Measurements from ENCODE around the gene PACC1. TPM values are rescaled to one million over a fixed set of nuclear protein-coding genes. Genes with fewer than 3 reads are reported as not detected.

Gene PACC1
- 1.2 TPM for total RNA-seq

DNA sequence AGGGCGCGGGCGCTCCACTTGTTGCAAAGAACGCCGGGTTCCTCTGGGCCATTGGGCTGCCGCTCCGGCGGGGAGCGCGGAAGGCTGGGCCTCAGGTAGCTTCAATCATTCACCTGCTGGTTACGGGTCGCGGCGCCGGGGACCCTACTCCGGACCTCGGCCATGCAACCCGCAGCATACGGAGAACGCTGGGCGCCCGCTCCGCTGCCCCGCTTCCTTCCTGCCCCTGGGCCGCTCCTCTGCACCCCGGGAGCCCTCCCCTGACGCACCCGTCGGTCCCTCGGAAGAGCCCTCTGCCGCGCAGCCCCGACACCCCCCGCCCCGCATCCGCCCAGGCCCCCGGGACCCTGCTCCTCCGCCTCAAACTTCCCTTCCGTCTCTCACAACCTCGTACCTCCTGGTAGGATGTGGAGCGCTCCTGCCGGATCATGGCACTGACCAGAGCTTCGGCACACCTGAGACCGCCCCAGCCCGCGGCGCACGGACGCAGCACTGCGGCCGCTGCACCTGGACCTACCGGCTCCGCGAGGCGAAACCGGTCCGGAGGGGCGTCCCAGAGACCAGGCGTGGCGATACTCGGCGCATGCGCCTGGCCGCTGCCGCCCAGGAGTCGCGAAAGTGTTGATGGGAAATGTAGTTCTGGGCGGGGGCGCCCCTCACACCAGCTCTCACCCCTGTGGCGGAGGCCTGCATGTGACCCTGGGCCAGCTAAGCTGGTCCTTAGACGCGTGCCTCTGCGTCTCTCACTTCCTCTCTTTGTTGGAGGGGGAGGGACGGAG is at the start of gene PACC1:
Gene PACC1 (minus strand): TSS at position 559 of the 779 bp plus-strand sequence. CDS start 129 bp downstream, at position 430.
- DNase-seq (ENCODE audit: low spot score) (peak; percentile 89), ATAC-seq (peak; percentile 97)

DNA sequence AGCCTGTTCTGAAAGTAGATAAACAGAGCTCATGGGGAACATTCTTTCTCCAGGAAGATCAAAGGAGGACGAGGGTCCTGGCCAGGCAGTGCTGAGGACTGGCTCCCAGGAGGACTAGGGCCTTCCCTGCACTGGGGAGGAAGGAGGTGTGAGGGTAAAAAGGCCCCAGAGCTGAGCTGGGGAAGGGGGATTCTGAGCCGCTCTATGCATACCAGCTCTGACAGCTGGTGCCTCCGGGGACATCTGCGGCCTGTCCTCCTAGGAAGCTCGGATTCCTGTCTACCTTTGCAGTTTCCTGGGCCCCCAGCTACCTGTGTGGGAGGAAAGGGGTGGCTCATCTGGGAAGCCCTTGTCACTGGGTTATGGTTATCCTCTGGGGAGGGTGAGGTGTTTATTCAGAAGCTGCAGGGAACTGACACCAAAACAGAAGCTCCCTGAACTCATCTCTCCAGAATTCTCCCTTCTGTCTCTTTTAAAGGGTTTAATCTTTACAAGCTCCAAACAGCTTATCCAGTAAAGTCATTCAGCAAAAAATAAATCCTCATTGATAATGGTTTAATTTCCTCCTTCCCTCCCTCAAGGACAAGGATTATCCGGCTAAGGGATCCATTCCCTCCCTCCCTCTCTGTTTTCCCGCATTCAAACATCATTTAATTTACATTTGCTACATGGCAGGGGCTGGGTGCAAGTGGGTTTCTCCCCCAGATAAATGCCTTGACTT is 49.0 kb upstream of the PACC1 start:
- ATAC-seq: no peak

DNA sequence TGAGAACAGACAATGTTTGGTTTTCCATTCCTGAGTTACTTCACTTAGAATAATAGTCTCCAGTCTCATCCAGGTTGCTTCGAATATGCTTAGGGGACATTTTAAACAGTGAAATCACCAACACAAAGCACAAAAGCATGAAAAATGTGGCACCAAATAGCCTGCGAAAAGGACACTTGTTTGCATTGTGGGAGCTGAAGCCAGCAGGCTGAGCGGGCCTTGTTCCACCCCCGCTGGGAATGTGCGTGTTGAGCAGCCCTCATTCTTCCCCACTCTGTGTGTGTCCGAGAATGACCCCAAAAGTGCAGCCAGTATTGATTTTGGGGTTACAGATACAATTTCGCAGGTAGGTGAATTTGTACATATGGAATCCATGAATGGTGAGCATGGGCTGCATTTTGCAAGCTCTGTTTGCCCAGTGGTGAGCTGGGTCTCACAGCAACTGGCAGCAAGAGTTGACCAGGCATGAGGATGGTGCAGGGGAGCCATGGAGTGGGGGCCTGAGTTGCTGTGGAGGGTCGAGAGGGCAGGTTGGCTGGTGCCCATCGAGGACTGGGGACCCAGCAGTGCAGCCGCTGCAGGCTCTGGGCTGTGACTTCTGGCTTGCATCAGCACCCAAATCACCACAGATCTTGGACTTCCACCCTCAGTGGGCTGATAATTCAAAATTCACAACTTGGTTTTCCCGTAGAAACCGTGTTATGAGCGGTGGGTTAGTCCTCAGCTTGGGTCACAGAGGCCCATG is 47.4 kb upstream of the PACC1 start:
- no peak for DNase-seq (ENCODE audit: low spot score)
- no peak for ATAC-seq

More for the DNA sequence above, 49.0 kb upstream of the PACC1 start:
- no peak for DNase-seq (ENCODE audit: low spot score)

DNA sequence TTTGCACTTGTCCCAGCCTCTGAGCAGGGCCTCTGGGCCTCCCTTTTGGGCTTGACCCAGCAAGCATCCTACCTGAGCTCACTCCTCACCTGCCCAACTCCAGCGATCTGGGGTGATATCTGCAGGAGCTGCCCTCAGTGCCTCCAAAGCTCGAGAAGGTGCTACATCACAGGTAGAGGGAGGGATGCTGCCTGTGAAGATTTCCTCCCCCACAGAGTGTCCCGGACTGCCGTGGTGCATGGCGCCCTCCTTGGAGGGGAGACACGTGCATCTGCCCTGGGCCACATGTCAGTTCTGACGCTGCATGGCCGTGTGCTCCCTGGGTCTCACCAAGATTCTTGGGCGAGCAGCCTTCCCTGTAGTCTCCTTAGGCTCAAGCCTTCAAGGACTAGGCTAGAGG is 45.7 kb upstream of the PACC1 start:
- ATAC-seq (no peak), DNase-seq (ENCODE audit: low spot score) (no peak)

DNA sequence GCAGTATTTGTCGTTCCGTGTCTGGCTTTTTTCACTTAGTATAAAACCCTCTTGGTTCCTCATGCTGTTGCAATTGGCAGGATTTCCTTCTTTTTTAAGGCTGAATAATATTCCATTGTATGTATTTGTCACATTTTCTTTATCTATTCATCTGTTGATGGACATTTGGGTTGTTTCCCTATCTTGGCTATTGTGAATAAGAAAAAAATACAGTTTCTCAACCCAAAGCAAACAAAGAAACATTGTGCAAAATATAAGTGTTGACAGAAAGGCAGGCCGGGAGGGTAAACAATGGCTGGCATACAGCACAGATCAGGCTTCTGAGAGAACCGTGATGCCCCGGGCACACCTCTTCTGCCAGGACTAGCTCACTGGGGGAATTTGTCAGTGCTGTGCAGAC is 45.0 kb upstream of the PACC1 start:
- DNase-seq (ENCODE audit: low spot score) (no peak), ATAC-seq (no peak)

DNA sequence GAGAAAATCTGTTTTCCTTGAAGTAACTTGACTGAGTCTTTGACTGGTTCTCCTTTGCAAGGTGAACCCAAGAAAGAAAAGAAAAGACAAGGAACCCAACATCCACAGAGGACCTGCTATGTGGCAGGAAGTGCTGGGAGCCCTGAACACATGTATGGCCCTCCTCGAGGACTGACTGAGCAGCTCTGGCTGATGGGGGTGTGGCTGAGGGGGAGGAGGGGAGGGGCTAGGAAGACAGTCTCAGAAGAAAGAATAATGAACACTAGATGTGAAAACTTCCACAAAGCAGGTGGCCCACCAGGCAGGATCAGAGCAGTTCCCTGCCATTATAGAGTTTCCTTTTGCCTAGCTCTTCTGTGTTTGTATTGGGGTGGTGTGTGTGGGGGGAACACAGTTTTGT is 44.1 kb upstream of the PACC1 start:
- DNase-seq (ENCODE audit: low spot score): no peak
- ATAC-seq: no peak

DNA sequence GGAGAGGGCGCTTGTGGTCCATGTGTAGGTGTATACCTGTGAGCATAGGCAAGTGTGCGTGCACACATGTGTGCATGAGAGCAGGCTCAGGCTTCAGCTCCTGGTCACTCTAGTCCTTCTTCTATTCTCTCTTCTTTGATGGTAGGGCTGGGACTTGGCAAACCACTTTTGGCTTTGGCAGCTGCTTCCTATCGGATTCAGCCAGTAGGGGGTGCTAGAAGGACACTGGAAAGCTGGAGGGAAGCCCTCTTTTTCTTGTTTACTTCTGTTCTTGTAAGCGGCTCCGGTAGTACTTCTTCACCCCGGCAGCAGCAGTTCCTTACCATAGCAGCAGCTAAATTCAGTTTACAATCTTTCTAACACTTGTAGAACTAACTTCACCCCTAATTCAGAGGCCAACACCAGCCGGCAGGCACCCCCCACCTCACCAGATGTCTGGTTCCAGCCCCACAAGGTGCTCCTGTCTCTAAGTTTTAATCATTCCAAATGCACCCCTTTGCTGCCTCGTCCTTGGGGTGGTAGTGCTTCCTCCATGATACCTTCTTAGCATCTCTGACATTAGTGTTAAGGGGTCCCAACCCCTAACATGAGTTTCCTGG is 43.2 kb upstream of the PACC1 start:
- DNase-seq (ENCODE audit: low spot score) (no peak), ATAC-seq (peak; percentile 24)

DNA sequence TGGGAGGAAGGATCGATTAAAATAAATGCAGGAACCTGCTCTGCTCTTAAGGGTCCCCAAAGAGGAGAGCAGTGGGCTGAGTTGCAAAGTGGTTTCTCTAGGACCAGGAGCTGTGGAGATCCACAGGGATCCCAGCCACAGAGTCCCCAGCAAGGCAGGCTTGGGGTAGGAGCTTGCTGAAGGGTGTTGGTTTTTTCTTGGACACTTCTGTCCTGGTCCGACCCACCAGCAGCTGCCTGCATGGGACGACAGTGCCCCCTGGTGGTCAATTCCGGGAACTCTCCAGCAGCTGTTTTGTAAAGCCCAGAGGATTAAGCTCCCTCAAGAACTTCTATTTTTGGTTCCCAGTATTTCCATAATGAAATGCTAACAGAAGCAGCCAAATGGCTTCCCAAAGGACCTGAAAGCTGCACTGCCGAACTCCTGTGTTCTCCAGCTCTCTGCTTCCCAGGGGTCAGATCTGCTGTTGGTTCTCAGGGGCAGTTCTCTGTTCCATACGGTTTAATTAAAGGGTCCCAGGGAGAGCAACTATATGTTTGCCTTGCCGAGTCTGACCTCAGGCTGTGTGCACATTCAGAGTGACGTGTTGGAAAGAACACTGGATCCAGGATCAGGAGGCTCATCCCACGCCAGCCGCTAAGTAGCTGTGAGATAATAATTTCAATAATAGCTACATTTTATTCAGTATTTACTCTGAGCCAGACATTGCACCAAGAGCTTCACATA is 41.3 kb upstream of the PACC1 start:
- ATAC-seq (peak; percentile 96), DNase-seq (ENCODE audit: low spot score) (peak; percentile 85)

DNA sequence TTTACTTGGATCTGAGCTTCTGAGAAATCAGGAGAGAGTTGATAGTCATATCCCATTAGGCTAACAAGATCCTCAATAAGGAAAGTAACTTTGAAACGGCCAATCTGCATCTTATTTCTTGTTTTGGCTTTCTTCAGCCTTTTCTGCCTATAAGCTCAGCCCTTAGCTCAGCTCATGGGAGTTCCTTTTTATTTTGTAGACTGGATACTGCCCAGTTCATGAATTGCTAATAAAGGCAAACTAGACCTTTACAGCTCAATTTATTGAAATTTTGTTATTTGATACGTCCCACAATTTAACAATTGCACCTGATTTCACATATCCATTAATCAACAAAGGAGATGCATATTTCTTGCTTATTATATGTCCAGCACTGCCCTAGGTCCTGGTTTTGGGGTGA is 40.7 kb upstream of the PACC1 start:
- ATAC-seq (no peak), DNase-seq (ENCODE audit: low spot score) (no peak)

DNA sequence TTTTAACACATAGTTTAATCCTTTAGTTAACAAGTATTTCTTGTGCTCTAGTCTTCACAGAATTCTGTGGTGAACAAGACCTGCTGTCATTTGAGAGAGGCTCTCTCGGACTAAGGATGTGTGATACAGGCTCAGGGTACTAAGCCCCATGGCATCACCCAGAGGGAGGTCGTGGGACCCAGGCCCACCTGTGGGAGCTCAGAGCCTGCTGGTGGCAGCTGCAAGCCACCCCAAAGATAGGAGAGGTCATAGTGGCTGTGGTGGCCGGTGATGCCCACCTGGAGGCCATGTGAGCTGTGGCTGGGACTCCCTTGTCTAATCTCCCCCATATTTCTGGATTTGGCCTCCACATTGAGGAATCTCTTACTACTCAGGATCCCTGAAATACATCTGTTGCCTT is 40.1 kb upstream of the PACC1 start:
- no peak for ATAC-seq
- DNase-seq (ENCODE audit: low spot score): no peak

DNA sequence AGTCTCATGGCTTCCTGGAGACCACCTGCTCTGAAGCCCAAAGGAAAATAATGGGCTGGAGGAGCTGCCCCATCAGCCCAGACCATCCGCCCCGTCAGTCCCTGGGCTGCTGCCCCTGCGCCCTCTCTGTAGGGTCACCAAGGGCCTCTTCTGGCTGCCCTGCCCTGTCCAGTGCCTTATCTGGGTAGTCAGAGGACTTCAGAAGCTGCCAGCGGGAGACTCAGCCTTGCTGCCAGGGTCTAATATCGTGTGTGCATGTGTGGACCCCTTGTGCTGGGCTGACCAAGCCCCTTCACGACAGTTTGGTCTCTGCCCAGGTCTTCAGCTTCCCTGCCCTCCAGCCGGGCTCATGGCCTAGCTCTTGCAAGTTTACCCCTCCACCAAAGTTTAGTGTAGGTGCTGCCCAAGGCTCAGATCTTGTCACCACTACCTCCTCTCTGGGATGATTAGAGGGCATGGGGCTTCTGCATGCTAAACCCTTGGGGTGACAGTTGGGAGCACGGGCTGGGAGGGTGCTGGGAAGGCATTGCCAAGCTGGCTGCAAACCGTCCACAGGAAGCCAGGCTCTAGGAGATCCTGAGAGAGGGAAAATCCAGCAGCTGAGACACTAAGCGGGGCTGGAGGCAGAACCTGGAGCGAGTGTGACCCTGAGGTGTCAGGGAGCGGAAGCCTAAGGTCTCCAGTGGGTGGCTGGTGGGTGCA is 38.6 kb upstream of the PACC1 start:
- ATAC-seq: no peak
- DNase-seq (ENCODE audit: low spot score): no peak

DNA sequence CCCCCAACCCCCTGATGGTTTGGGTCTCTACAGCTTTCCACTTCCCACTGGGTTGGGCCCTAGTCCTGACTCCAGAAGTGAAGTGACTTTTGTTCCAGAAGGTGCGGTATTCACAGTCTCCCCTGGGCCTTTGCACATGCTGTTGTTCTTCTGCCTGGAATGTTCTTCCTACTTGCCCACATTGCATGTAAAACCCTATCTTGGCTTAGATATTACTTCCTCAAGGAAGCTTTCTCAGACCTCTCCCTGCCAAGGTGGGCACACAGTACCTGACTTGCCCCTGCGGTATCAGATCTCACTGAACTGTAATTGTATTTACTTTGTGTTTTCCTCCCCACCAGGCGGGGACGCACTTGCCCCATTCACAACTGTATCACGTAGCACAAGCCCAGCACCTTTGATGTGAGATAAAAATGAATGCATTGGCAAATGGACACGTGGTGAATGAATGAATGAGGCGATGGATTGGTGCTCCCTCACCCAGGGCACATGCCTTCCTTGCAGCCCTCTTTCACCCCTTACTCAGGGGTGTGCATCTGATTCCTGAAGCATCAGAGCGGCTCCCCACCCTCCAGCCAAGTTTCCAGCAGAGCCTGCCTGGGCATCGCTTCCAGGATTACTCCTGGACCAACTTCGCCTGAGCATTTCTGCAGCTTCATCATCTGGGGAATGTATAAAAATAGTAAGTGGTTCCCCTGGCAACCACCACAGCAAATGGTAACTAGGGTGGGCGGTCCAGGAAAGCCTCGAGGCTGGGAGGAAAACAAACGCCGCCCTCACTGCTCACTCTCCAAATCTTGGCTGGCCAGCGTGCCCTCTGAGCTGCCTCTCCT is 37.9 kb upstream of the PACC1 start:
- no peak for ATAC-seq

DNA sequence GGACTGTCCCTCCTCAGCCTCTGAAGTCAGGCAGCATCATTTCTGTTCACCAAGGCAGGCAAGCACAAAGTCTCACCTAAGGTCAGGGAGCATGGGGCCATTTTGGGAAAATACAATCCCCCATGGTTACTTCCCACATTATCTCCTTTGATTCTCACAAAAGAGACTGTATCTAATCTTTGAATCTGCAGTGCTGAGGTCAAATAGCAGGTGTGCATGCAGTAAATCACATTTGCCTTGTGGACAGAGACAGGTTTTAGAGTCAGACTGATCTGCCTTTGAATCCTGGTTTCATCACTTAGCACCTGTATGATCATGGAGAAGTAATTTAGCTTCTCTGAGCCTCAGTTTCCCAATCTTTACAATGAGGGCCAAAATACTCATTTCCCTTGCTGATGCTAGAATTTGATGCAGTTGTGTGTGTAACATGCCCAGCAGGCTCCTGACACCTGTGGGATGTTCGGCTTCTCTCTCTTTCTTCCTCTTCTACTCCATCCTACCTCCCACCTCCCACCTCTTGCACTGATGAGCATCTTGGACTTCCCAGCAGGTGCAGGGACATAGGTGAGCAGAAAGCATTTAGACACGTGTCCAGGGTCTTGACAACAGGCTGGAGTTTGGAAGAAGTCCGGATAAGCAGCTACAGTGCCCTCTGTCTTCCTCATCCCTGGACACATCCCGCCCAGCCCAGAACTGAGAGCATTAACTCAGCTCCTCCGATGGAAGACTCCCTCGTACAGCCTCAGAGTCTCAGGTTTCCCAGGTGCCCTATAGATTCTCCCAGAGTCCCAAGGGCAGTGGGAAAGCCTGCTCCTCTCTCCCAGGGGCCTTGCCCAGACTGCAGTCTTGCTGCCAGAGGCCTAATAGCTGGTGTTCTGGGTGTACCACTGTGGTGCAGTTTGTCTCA is 37.0 kb upstream of the PACC1 start:
- no peak for ATAC-seq
- DNase-seq (ENCODE audit: low spot score): no peak

More for the DNA sequence above, 37.9 kb upstream of the PACC1 start:
- DNase-seq (ENCODE audit: low spot score): no peak

DNA sequence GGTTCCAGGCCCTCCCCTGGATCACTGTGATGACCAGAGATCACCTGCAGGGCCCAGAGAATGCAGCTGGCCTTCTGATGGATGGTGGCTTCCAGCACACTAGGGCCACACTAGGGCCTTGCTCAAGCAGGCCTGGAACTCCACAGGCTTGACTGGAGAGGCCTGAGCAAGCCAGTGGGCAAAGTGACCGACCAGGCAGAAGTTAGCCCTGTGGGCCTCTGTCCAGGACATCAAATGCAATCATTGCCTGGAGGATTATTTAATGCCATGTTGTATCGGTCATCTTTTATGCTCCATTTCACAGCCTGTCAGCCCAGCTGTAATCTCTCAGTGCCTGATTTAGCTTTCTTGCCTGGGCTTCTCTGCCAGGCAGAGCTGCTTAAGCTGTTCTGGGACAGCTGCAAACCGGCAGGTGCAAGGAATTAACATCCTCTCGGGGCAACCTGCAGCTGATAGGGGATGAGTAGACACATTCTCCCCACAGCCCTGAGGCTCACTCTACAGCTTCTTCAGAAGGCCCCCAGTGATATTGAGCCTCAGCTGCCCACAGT is 35.7 kb upstream of the PACC1 start:
- DNase-seq (ENCODE audit: low spot score) (no peak), ATAC-seq (no peak)

DNA sequence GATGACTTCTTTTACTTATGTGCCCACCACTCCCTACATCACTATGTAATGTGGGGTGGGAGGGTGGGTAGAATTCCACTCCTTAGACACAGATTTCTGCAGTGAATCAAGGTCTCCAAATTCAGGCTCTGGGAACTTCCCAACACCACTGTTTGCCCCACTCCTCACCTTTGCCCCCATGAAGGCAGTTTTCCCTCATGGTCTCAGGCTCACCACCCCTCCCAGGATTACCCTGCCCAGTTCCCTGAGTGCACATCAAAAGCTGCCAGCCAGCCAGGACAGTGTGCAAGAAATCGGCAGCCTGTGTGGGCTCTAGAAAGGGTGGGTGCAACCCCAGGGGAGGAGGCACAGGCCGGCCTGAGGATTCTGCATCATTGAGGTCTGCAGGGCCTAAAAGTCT is 32.8 kb upstream of the PACC1 start:
- ATAC-seq (no peak), DNase-seq (ENCODE audit: low spot score) (no peak)

DNA sequence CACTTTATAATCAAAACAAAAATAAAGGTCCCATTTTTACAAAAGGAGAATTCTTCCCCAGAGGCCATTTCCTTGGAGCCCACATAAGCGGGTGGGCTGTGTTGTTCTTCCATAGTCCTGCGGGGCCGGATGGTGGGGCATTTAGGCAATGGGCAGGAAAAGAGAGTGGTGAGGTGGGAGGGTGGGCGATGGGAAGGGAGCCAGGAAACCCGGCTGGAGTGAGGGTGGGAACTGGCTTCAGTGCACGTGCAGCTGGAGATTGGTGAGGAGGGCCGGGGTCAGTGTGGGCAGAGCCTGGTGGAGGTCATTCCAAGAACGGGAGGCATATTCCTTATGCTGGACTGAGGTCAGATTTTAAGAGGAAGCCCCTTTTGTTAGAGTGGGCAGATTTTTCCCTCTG is 31.6 kb upstream of the PACC1 start:
- no peak for DNase-seq (ENCODE audit: low spot score)
- no peak for ATAC-seq

DNA sequence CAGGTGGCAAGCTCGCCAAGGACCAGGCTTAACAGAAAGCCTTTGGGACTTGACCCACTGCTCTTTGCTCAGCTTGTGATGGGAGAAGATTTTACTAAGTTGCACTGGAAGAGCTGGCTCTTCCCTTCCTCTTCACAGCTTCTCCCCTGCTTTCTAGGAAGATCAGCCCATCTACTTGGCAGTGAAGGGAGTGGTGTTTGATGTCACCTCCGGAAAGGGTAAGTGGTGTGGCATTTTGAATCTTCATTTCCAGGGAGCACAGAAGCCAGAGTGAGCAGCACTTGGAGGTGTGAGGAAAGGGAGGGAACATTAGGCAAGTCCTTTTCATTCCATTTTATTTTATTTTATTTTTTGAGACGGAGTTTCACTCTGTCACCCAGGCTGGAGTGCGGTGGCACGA is 27.7 kb upstream of the PACC1 start:
- ATAC-seq (no peak), DNase-seq (ENCODE audit: low spot score) (no peak)

DNA sequence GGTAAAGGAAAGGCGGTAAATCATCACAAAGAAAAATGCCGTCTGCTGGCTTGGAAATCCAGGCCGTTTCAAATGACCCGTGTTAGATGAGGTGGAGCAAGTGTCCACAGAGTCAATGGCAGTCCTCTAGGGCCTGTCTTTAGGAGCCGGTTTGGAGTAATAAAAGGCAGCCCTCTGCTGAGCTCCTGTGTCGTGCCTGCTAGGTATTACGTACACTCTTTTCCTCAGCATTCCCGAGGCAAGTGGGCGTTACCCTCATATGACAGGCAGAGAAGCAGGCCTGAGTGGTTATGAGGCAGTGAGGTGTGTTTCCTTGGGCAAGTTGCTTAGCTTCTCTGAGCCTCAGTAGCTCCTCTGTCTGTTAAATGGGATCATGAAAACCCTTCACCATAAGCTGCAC is 25.7 kb upstream of the PACC1 start:
- DNase-seq (ENCODE audit: low spot score): no peak
- no peak for ATAC-seq

Data from left lobe of liver (tissue), 2 donors.